Measurements from ENCODE around the gene LUC7L2.

- TF ChIP-seq, protein P1, sequence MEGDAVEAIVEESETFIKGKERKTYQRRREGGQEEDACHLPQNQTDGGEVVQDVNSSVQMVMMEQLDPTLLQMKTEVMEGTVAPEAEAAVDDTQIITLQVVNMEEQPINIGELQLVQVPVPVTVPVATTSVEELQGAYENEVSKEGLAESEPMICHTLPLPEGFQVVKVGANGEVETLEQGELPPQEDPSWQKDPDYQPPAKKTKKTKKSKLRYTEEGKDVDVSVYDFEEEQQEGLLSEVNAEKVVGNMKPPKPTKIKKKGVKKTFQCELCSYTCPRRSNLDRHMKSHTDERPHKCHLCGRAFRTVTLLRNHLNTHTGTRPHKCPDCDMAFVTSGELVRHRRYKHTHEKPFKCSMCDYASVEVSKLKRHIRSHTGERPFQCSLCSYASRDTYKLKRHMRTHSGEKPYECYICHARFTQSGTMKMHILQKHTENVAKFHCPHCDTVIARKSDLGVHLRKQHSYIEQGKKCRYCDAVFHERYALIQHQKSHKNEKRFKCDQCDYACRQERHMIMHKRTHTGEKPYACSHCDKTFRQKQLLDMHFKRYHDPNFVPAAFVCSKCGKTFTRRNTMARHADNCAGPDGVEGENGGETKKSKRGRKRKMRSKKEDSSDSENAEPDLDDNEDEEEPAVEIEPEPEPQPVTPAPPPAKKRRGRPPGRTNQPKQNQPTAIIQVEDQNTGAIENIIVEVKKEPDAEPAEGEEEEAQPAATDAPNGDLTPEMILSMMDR (IDR thresholded peaks at IDR 0.05; ENCODE audit: borderline replicate concordance, extremely low read depth, low read length, poor library complexity, severe bottlenecking) = no peak
- TF ChIP-seq EZH2 (IDR thresholded peaks at IDR 0.05; ENCODE audit: borderline replicate concordance, low read depth, low read length, severe bottlenecking) = no peak
Observed at GRCh38 chr7:139330333-139331030, 29.2 kb upstream of the LUC7L2 start.

Measured in DND-41 (cell line).